Type B pancreatic cell (in vitro differentiated cells): ENCODE measurements around the gene BRWD1. TPM values are rescaled to one million over a fixed set of nuclear protein-coding genes. Genes with fewer than 3 reads are reported as not detected.
"Not testable (repeated sequence)": the region's sequence is repeated elsewhere in the genome, so short reads cannot be mapped to it uniquely, and the experiment has no call there.

Experiments used
- DNase-seq: peaks from one replicate; pipeline ENCODE4 v3.0.0; 2021; ENCODE audit warnings: mixed read lengths; ENCODE audit not compliant: unreplicated experiment; ENCODE audit errors: extremely low spot score
- H3K27ac Mint-ChIP-seq: 2 replicates; pipeline ENCODE4 v1.8.0; 2021; ENCODE audit warnings: mild to moderate bottlenecking, mixed read lengths
- H3K27me3 Mint-ChIP-seq: 2 replicates; pipeline ENCODE4 v1.8.0; 2021; ENCODE audit warnings: mixed read lengths
- H3K36me3 Mint-ChIP-seq: 2 replicates; pipeline ENCODE4 v1.8.0; 2021; ENCODE audit warnings: mixed read lengths
- H3K4me1 Mint-ChIP-seq: one replicate; pipeline ENCODE4 v1.8.0; 2021; ENCODE audit warnings: mixed read lengths; ENCODE audit not compliant: unreplicated experiment
- H3K4me3 Mint-ChIP-seq: 2 replicates; pipeline ENCODE4 v1.8.0; 2021; ENCODE audit warnings: mild to moderate bottlenecking, mixed read lengths
- H3K9me3 Mint-ChIP-seq: 2 replicates; pipeline ENCODE4 v1.8.0; 2021; ENCODE audit warnings: mixed read lengths
- CTCF ChIP-seq: fragments of 200-600 bp; sonication (generic); conservative IDR thresholded peaks from 2 replicates; pipeline ENCODE4 v1.5.0; 2021; ENCODE audit warnings: antibody characterized with exemption, mild to moderate bottlenecking
- total RNA-seq: library from RNA; stranded (reverse); gene quantifications from 2 replicates; pipeline ENCODE4 v1.2.1, GENCODE V29; 2021; ENCODE audit warnings: low replicate concordance

Gene BRWD1
- total RNA-seq, 1 donor from 2014 or later = 48.0 TPM

- Mint-ChIP-seq H3K27me3 (peaks cover 5% of the 10 kb centered on the region), H3K27ac (no peak overlapping the region), H3K4me3 (no peak overlapping the region), H3K4me1 (peaks cover 22% of the 10 kb centered on the region), H3K36me3 (no peaks in the 10 kb centered on the region), H3K9me3 (no peaks in the 10 kb centered on the region)
- TF ChIP-seq CTCF = no peak
- no peak for DNase-seq
Measured at GRCh38 chr21:39136711-39137110, 176.7 kb downstream of the BRWD1 start.

GRCh38 chr21:39136138-39136537, 177.3 kb downstream of the BRWD1 start:
- H3K27ac Mint-ChIP-seq, H3K9me3 Mint-ChIP-seq, H3K36me3 Mint-ChIP-seq, DNase-seq, H3K27me3 Mint-ChIP-seq, H3K4me3 Mint-ChIP-seq: not testable (repeated sequence)
- peaks cover 16% of the 10 kb centered on the region for H3K4me1 Mint-ChIP-seq
- peak; percentile 63 for TF ChIP-seq CTCF

- no peak for DNase-seq
- Mint-ChIP-seq H3K27me3 (peaks cover 3% of the 10 kb centered on the region), H3K4me1 (peaks cover 12% of the 10 kb centered on the region), H3K27ac (no peak overlapping the region), H3K9me3 (no peaks in the 10 kb centered on the region), H3K36me3 (no peaks in the 10 kb centered on the region), H3K4me3 (no peak overlapping the region)
- no peak for TF ChIP-seq CTCF
Measured at GRCh38 chr21:39134288-39134810, 179.1 kb downstream of the BRWD1 start.

Other genes with a start within 250 kb of the BRWD1 start
- gene PSMG1, start 130.2 kb downstream of the BRWD1 start, total RNA-seq = 43.3 and 60.6 TPM in 2 replicates
- gene HMGN1, start 35.5 kb upstream of the BRWD1 start, total RNA-seq = 466 and 479 TPM in 2 replicates
- 1.9 and 2.6 TPM in 2 replicates for gene LCA5L, start 132.1 kb upstream of the BRWD1 start, total RNA-seq
- gene SH3BGR, start 138.3 kb upstream of the BRWD1 start, total RNA-seq = 2.2 and 2.8 TPM in 2 replicates